ENCODE measurements around the gene TNFSF11.

Gene TNFSF11

DNA sequence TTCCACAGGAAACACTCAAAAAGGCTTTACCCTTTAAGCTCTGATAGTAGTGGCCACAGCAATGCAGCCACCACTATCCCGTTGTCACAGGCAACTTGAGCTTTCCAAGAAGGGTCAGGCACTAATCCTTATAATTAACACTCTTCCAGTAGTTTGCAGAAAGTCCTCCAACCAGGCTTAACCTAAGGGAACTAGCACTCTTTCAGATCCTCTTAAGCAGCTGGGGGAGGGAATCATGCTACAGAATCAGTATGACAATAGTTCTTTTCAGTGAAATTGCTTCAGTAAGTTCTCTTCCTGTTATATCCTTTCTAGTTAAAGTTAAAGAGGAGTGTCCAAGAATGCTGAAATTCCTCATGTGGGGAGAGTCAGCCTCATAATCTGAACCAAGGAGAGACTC, 82.2 kb downstream of the TNFSF11 start:
- DNase-seq = no peak

DNA sequence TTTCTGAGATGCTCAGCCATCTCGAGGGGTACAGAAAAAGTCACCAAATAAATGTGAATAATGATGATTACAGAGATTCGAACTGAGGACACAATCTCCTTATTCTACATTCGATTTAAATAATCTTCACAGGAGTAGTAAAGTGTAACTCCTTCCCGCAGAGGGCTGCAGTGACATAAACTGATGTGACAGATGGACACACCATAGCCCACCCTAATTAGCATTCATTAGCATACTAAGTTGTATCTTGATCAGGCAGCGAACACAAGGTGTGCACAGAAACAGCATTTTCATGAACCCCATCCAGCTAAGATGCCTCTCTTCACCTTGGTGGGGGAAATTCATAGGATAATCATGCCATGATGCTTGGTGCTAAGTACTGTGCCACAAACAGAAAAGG, 83.0 kb downstream of the TNFSF11 start:
- no peak for DNase-seq
